Measurements from ENCODE around the gene ARID1B. TPM values are rescaled to one million over a fixed set of nuclear protein-coding genes. Genes with fewer than 3 reads are reported as not detected.

Gene ARID1B
- total RNA-seq, 1 experiment from 2014 or later = 60.3 TPM

DNA sequence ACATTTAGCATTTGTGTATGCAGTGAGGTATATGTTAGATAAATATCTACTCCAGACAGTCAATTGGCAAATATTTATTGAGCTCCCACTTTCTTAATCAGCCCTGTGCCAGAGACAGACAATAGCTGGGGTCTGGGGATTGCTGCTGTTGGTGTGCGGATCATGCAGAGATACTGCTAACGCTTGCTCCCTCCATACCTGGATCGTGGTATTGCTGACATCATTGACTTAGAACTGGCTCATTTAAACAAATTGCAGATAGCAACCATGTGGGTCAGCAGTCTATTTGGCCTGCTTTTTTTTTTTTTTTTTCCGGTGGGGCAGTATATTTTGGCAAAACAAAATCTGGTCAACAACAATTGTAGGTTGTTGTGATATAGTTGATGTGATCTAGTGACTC lies 9.5 kb downstream of the ARID1B start:
- ChIA-PET CTCF (no interaction called here), POLR2A (no interaction called here)
- no peak overlapping the region for H3K4me3 Mint-ChIP-seq
- ATAC-seq = no peak
- H3K9me3 Mint-ChIP-seq = no peaks in the 10 kb centered on the region
- no peak overlapping the region for H3K27ac Mint-ChIP-seq
- TF ChIP-seq ZNF416 (CRISPR knock-in tag; IDR thresholded peaks at IDR 0.05) = no peak
- TF ChIP-seq HMGXB4 (CRISPR knock-in tag; IDR thresholded peaks at IDR 0.05) = no peak
- no peak for TF ChIP-seq SP1 (CRISPR knock-in tag; conservative IDR thresholded peaks at IDR 0.05)
- TF ChIP-seq, protein P1, sequence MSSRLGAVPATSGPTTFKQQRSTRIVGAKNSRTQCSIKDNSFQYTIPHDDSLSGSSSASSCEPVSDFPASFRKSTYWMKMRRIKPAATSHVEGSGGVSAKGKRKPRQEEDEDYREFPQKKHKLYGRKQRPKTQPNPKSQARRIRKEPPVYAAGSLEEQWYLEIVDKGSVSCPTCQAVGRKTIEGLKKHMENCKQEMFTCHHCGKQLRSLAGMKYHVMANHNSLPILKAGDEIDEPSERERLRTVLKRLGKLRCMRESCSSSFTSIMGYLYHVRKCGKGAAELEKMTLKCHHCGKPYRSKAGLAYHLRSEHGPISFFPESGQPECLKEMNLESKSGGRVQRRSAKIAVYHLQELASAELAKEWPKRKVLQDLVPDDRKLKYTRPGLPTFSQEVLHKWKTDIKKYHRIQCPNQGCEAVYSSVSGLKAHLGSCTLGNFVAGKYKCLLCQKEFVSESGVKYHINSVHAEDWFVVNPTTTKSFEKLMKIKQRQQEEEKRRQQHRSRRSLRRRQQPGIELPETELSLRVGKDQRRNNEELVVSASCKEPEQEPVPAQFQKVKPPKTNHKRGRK (CRISPR knock-in tag; IDR thresholded peaks at IDR 0.05; ENCODE audit: borderline replicate concordance) = no peak
- TF ChIP-seq SMAD4 (CRISPR knock-in tag; IDR thresholded peaks at IDR 0.05) = no peak
- no peak for TF ChIP-seq AR (CRISPR knock-in tag; IDR thresholded peaks at IDR 0.05)
- TF ChIP-seq NR1H2 (CRISPR knock-in tag; IDR thresholded peaks at IDR 0.05) = no peak
- no peak for TF ChIP-seq IRF1 (CRISPR knock-in tag; IDR thresholded peaks at IDR 0.05)
- peaks cover 90% of the 10 kb centered on the region for H3K4me1 Mint-ChIP-seq
- no peak for DNase-seq (ENCODE audit: low spot score)
- no peaks in the 10 kb centered on the region for H3K36me3 Mint-ChIP-seq
- H3K27me3 Mint-ChIP-seq (ENCODE audit: low read depth) = no peaks in the 10 kb centered on the region

GRCh38 chr6:156787569-156788492 lies 10.7 kb downstream of the ARID1B start:
- DNase-seq (ENCODE audit: low spot score) (no peak), ATAC-seq (no peak)
- Mint-ChIP-seq H3K27ac (0 out of 2 replicates have a peak overlapping the region, but pooled peaks have one; percentile 41), H3K27me3 (ENCODE audit: low read depth) (no peaks in the 10 kb centered on the region), H3K4me1 (peaks cover 91% of the 10 kb centered on the region), H3K4me3 (no peak overlapping the region), H3K36me3 (no peaks in the 10 kb centered on the region), H3K9me3 (no peaks in the 10 kb centered on the region)
- CTCF ChIA-PET = interaction anchor here (0.5 to 1.2 kb wide), 3 partner anchors 40 to 1806 kb away, joined by 3 to 4 read pairs (median 3); no protein-coding TSS in a partner anchor
- POLR2A ChIA-PET = interaction anchor here (0.5 to 1.1 kb wide), 2 partner anchors 9 to 13 kb away, joined by 3 to 4 read pairs; no protein-coding TSS in a partner anchor
- no peak for TF ChIP-seq ZNF121 (CRISPR knock-in tag; IDR thresholded peaks at IDR 0.05)
- TF ChIP-seq KAT7 (CRISPR knock-in tag; IDR thresholded peaks at IDR 0.05; ENCODE audit: borderline replicate concordance) = no peak
- no peak for TF ChIP-seq USF2 (CRISPR knock-in tag; IDR thresholded peaks at IDR 0.05)
- no peak for TF ChIP-seq FOXP1 (CRISPR knock-in tag; IDR thresholded peaks at IDR 0.05; ENCODE audit: borderline replicate concordance)
- no peak for TF ChIP-seq CREM (CRISPR knock-in tag; IDR thresholded peaks at IDR 0.05)
- no peak for TF ChIP-seq STAT6 (CRISPR knock-in tag; conservative IDR thresholded peaks at IDR 0.05; ENCODE audit: low read depth)
- no peak for TF ChIP-seq FOXK1 (CRISPR knock-in tag; IDR thresholded peaks at IDR 0.05)
- no peak for TF ChIP-seq ELF4 (CRISPR knock-in tag; IDR thresholded peaks at IDR 0.05; ENCODE audit: low read depth)
- no peak for TF ChIP-seq HMGA2 (CRISPR knock-in tag; IDR thresholded peaks at IDR 0.05)
- no peak for TF ChIP-seq SOX15 (CRISPR knock-in tag; IDR thresholded peaks at IDR 0.05)
- no peak for TF ChIP-seq ZNF138 (CRISPR knock-in tag; conservative IDR thresholded peaks at IDR 0.05)
- no peak for TF ChIP-seq ZMAT4 (CRISPR knock-in tag; IDR thresholded peaks at IDR 0.05)
